Placental pericyte (primary cell): ENCODE results near the gene GOPC. TPM values are rescaled to one million over a fixed set of nuclear protein-coding genes. Genes with fewer than 3 reads are reported as not detected.

Experiments
- total RNA-seq: library from RNA; depleted of rRNA; stranded (reverse); fragments of >200 nt; gene quantifications from 2 replicates; pipeline ENCODE4 v1.2.3, GENCODE V29; 2012

GOPC gene
- total RNA-seq = 35.5 and 46.8 TPM in 2 replicates

DNA sequence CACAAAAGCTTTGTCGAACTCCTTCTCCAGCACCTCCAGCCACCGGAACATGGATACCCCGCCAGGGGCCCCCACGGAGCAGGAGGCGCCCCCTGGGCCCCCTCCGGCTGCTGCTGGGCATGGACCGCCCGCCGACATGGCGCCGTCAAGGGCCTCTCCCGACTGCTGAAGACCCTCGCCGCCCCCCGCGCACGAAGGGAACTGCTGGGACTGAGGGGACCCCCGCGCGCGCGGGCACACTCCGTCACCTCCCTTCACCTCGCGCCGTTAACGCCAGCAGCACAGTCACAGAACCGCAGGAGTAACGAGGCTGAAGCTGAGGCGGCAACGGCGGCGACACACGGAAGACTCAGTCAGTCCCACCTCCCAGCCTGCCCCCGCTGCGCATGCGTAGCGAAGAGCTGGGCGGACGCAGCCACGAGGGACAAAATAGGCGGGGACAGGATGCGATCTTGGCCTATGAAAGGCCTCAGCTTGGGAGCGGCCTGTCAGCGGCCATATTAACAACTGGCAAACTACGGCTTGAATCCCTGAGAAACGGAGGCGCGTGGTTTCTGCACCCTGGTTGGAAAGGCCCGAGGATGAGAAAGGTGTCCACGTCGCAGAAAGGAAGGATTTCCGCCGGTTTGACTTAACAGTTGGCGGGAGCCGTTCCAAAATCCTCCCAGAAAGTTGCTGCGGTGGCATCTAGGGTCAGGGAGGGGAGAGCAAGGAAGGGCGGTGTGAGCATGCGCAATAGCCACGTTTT, at the start of gene GOPC:
TSS of gene GOPC (minus strand) at position 361 of the 748 bp plus-strand sequence. CDS start at position 138, 223 bp downstream.

Other genes starting within 250 kb of the GOPC start
- under 0.01 TPM in 2 replicates for gene ROS1, start 176.6 kb downstream of the GOPC start, total RNA-seq
- 25.6 and 92.9 TPM in 2 replicates for gene DCBLD1, start 119.8 kb downstream of the GOPC start, total RNA-seq
- 21.2 and 40.5 TPM in 2 replicates for gene NUS1, start 73.0 kb upstream of the GOPC start, total RNA-seq